Measurements from ENCODE around the gene UQCRH.

DNA sequence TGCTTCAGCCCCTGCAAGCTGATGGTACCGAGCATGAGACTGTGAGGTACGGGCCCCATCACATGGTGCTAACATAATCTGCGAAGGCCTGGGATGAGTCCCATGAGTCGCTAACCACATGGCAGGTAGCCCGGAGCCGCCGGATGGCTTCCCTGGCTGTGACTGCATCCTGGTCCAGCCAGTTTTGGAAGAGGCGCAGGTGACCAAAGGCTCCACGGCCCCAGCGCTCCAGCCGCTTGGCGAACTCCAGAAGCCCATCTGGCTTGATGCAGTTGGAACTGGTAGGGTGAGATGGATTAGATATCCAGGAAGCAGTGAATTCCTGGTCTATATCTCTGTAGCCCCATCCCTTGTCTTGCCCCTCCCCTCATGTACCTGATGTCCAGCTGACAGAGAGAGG is 24.7 kb upstream of the UQCRH start:
- TF ChIP-seq, protein P1, sequence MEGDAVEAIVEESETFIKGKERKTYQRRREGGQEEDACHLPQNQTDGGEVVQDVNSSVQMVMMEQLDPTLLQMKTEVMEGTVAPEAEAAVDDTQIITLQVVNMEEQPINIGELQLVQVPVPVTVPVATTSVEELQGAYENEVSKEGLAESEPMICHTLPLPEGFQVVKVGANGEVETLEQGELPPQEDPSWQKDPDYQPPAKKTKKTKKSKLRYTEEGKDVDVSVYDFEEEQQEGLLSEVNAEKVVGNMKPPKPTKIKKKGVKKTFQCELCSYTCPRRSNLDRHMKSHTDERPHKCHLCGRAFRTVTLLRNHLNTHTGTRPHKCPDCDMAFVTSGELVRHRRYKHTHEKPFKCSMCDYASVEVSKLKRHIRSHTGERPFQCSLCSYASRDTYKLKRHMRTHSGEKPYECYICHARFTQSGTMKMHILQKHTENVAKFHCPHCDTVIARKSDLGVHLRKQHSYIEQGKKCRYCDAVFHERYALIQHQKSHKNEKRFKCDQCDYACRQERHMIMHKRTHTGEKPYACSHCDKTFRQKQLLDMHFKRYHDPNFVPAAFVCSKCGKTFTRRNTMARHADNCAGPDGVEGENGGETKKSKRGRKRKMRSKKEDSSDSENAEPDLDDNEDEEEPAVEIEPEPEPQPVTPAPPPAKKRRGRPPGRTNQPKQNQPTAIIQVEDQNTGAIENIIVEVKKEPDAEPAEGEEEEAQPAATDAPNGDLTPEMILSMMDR (IDR thresholded peaks at IDR 0.05) = no peak
- no peak for TF ChIP-seq POLR2A (IDR thresholded peaks at IDR 0.05)
